ENCODE results near the gene ADGRE1. TPM values are rescaled to one million over a fixed set of nuclear protein-coding genes. Genes with fewer than 3 reads are reported as not detected.

Gene ADGRE1
- polyA plus RNA-seq, 1 of the 3 experiments (the other 2 are of a cell fraction): 8.9 TPM

GRCh38 chr19:6970443-6970842, 83.1 kb downstream of the ADGRE1 start:
- H2AFZ ChIP-seq (ENCODE audit: low read depth): no peak overlapping the region
- peaks cover 23% of the 10 kb centered on the region for H3K27me3 ChIP-seq (ENCODE audit: insufficient read depth)
- H3K4me1 ChIP-seq (ENCODE audit: control insufficient read depth in 1 of 2, insufficient read depth in 2 of 2, low read depth in 1 of 2, low read length in 1 of 2): no peaks in the 10 kb centered on the region
- H4K20me1 ChIP-seq (ENCODE audit: insufficient read depth): no peaks in the 10 kb centered on the region
- ChIA-PET POLR2A (no interaction called here), CTCF (no interaction called here)
- TF ChIP-seq SMC3 (IDR thresholded peaks at IDR 0.05; ENCODE audit: low read depth, low read length) (no peak), USF1 (IDR thresholded peaks at IDR 0.05; ENCODE audit: borderline replicate concordance, low read depth) (peak; percentile 72; the same call in 1 of the 2 replicates)
- DNase-seq: peak; percentile 8
- H3K9ac ChIP-seq: no peak overlapping the region
- no peaks in the 10 kb centered on the region for H3K79me2 ChIP-seq (ENCODE audit: insufficient read depth)
- H3K36me3 ChIP-seq (replicated peaks in 1 of 2; ENCODE audit: control insufficient read depth in 1 of 2, insufficient read depth in 2 of 2, low read length in 1 of 2): no peaks in the 10 kb centered on the region
- H3K4me2 ChIP-seq: no peak overlapping the region
- no peaks in the 10 kb centered on the region for H3K9me3 ChIP-seq
- no peaks in the 10 kb centered on the region for H3F3A ChIP-seq (replicated peaks; ENCODE audit: insufficient read depth)
- WGBS (ENCODE audit: low lambda C conversion rate): 34% methylated on average over 4 of the region's 5 CpGs
- H3K4me3 ChIP-seq (ENCODE audit: low read depth in 2 of 2, low read length in 1 of 2): no peak overlapping the region
- no peaks in the 10 kb centered on the region for H3K9me2 ChIP-seq
- H3K27ac ChIP-seq (ENCODE audit: low read depth in 2 of 2, low read length in 1 of 2): no peak overlapping the region

- Histone ChIP-seq H3K4me2 (no peak overlapping the region), H3K79me2 (ENCODE audit: insufficient read depth) (no peaks in the 10 kb centered on the region), H3K27me3 (ENCODE audit: insufficient read depth) (peaks cover 23% of the 10 kb centered on the region), H3K4me1 (ENCODE audit: control insufficient read depth in 1 of 2, insufficient read depth in 2 of 2, low read depth in 1 of 2, low read length in 1 of 2) (no peaks in the 10 kb centered on the region), H3K9me3 (no peaks in the 10 kb centered on the region), H4K20me1 (ENCODE audit: insufficient read depth) (no peaks in the 10 kb centered on the region), H3F3A (replicated peaks; ENCODE audit: insufficient read depth) (no peaks in the 10 kb centered on the region), H3K27ac (ENCODE audit: low read depth in 2 of 2, low read length in 1 of 2) (no peak overlapping the region), H3K9me2 (no peaks in the 10 kb centered on the region), H3K9ac (no peak overlapping the region), H3K4me3 (ENCODE audit: low read depth in 2 of 2, low read length in 1 of 2) (no peak overlapping the region), H3K36me3 (replicated peaks in 1 of 2; ENCODE audit: control insufficient read depth in 1 of 2, insufficient read depth in 2 of 2, low read length in 1 of 2) (no peaks in the 10 kb centered on the region), H2AFZ (ENCODE audit: low read depth) (no peak overlapping the region)
- no peak for TF ChIP-seq SIN3A (IDR thresholded peaks at IDR 0.05; ENCODE audit: borderline replicate concordance, low read depth, low read length)
- 0% methylated on average over 1 of the region's 1 CpG for WGBS (ENCODE audit: low lambda C conversion rate)
- CTCF ChIA-PET: no interaction called here
- POLR2A ChIA-PET: no interaction called here
- no peak for DNase-seq
These were observed 84.0 kb downstream of the ADGRE1 start for GRCh38 chr19:6971366-6971765.

GRCh38 chr19:6976197-6976596, 88.8 kb downstream of the ADGRE1 start:
- CTCF ChIA-PET: no interaction called here
- Histone ChIP-seq H3K9me2 (no peaks in the 10 kb centered on the region), H3K36me3 (replicated peaks in 1 of 2; ENCODE audit: control insufficient read depth in 1 of 2, insufficient read depth in 2 of 2, low read length in 1 of 2) (no peaks in the 10 kb centered on the region), H3K4me3 (ENCODE audit: low read depth in 2 of 2, low read length in 1 of 2) (no peak overlapping the region), H3F3A (replicated peaks; ENCODE audit: insufficient read depth) (no peaks in the 10 kb centered on the region), H3K27ac (ENCODE audit: low read depth in 2 of 2, low read length in 1 of 2) (no peak overlapping the region), H4K20me1 (ENCODE audit: insufficient read depth) (no peaks in the 10 kb centered on the region), H3K4me2 (no peak overlapping the region), H3K27me3 (ENCODE audit: insufficient read depth) (peaks cover 29% of the 10 kb centered on the region), H3K4me1 (ENCODE audit: control insufficient read depth in 1 of 2, insufficient read depth in 2 of 2, low read depth in 1 of 2, low read length in 1 of 2) (no peaks in the 10 kb centered on the region), H2AFZ (ENCODE audit: low read depth) (no peak overlapping the region), H3K79me2 (ENCODE audit: insufficient read depth) (no peaks in the 10 kb centered on the region), H3K9ac (no peak overlapping the region), H3K9me3 (no peaks in the 10 kb centered on the region)
- POLR2A ChIA-PET: no interaction called here
- WGBS (ENCODE audit: low lambda C conversion rate): 12% methylated on average over 5 of the region's 5 CpGs
- no peak for TF ChIP-seq GATA2 (CRISPR knock-in tag; IDR thresholded peaks at IDR 0.05)
- TF ChIP-seq NFIC (IDR thresholded peaks at IDR 0.05; ENCODE audit: borderline replicate concordance): no peak
- no peak for TF ChIP-seq SIN3A (IDR thresholded peaks at IDR 0.05; ENCODE audit: borderline replicate concordance, low read depth, low read length)
- no peak for TF ChIP-seq IRF3 (IDR thresholded peaks at IDR 0.05; ENCODE audit: low read depth, low read length)
- no peak for TF ChIP-seq MXI1 (IDR thresholded peaks at IDR 0.05; ENCODE audit: low read depth, low read length)
- TF ChIP-seq RFX5 (IDR thresholded peaks at IDR 0.05; ENCODE audit: low read length): no peak
- TF ChIP-seq EP300 (IDR thresholded peaks at IDR 0.05; ENCODE audit: borderline replicate concordance in 1 of 2, low read depth in 1 of 2, low read length in 1 of 2): no peak
- no peak for TF ChIP-seq SMC3 (IDR thresholded peaks at IDR 0.05; ENCODE audit: low read depth, low read length)
- no peak for TF ChIP-seq RCOR1 (IDR thresholded peaks at IDR 0.05; ENCODE audit: low read length)
- no peak for TF ChIP-seq USF1 (IDR thresholded peaks at IDR 0.05; ENCODE audit: borderline replicate concordance, low read depth)
- TF ChIP-seq RAD21 (IDR thresholded peaks at IDR 0.05; ENCODE audit: low read length): no peak
- TF ChIP-seq REST (IDR thresholded peaks at IDR 0.05; ENCODE audit: low read depth, low read length): no peak
- TF ChIP-seq GABPA (IDR thresholded peaks at IDR 0.05; ENCODE audit: low read depth): no peak
- TF ChIP-seq JUND (IDR thresholded peaks at IDR 0.05): no peak
- DNase-seq: no peak

All from SK-N-SH (cell line).